Measurements from ENCODE around the gene PLCB2. TPM values are rescaled to one million over a fixed set of nuclear protein-coding genes. Genes with fewer than 3 reads are reported as not detected.

PLCB2 gene
- polyA plus RNA-seq, 1 of the 3 experiments (the other 2 are of a cell fraction): 0.15 TPM

DNA sequence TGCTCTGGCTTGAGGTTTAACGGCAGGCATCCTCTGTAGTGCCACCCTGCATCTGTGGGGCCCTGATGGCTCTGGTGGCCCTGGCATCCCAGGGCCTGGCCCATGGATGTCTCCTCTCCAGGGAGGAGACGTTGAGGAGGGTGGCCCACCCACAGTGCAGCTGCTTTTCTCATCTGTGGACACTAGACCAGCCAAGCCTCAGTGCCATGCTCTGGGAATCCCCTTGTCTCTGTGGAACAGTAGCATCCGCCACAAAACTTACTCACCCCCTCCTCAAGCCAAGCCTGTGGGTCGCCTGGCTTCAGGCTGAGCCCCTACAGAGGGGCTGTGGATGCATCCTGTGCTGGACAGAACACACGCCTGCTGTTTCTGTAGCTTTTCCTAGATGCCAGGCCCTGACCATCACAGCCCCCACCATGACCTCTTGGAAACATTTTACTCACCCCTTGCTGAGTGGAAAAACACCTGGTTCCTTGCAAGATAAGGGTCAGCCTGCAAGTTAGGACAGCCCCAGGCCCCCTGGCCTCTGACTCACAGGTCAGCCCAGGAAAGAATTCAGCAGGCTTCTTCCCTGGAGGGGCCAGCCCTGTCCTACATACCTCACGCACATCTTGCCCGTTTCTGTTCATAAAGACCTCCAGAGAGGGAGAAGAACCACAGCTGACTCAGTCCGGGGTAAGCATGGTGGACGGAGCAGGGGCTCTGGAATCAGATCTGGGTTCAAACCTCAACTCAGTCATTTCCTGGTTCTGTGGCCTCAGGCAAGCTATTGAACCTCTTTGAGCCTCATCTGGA is 49.9 kb downstream of the PLCB2 start:
- H3K79me2 ChIP-seq (ENCODE audit: insufficient read depth): no peaks in the 10 kb centered on the region
- no peaks in the 10 kb centered on the region for H3K36me3 ChIP-seq (replicated peaks in 1 of 2; ENCODE audit: control insufficient read depth in 1 of 2, insufficient read depth in 2 of 2, low read length in 1 of 2)
- TF ChIP-seq MEF2A (IDR thresholded peaks at IDR 0.05; ENCODE audit: borderline replicate concordance, low read depth) (no peak), MXI1 (IDR thresholded peaks at IDR 0.05; ENCODE audit: low read depth, low read length) (no peak), RXRA (IDR thresholded peaks at IDR 0.05; ENCODE audit: borderline replicate concordance, low read depth) (no peak), YY1 (IDR thresholded peaks at IDR 0.05; ENCODE audit: low read depth) (no peak), TCF12 (IDR thresholded peaks at IDR 0.05) (0 out of 2 replicates have a peak, but pooled peaks have one; percentile 16)
- TF ChIP-seq, protein P1, sequence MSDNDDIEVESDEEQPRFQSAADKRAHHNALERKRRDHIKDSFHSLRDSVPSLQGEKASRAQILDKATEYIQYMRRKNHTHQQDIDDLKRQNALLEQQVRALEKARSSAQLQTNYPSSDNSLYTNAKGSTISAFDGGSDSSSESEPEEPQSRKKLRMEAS (IDR thresholded peaks at IDR 0.05; ENCODE audit: low read depth): no peak
- H3K9me3 ChIP-seq: no peaks in the 10 kb centered on the region
- no peak overlapping the region for H2AFZ ChIP-seq (ENCODE audit: low read depth)
- no peaks in the 10 kb centered on the region for H4K20me1 ChIP-seq (ENCODE audit: insufficient read depth)
- no peak overlapping the region for H3K4me2 ChIP-seq
- WGBS (ENCODE audit: low lambda C conversion rate): 93% methylated on average over 3 of the region's 9 CpGs
- no peaks in the 10 kb centered on the region for H3K9me2 ChIP-seq
- ChIA-PET POLR2A (no interaction called here), CTCF (interaction anchor here (1.0 to 34.5 kb wide), 4 partner anchors 12 to 80 kb away, joined by 3 to 868 read pairs (median 364); no protein-coding TSS in a partner anchor)
- no peak overlapping the region for H3K27ac ChIP-seq (ENCODE audit: low read depth in 2 of 2, low read length in 1 of 2)
- no peak for DNase-seq
- peaks cover 0 to 8% of the 10 kb centered on the region in 2 experiments; a peak in 1 of 4 replicates for H3K4me1 ChIP-seq (ENCODE audit: control insufficient read depth in 1 of 2, insufficient read depth in 2 of 2, low read depth in 1 of 2, low read length in 1 of 2)
- H3K4me3 ChIP-seq (ENCODE audit: low read depth in 2 of 2, low read length in 1 of 2): no peak overlapping the region
- H3K27me3 ChIP-seq (ENCODE audit: insufficient read depth): peaks cover 17% of the 10 kb centered on the region
- peaks cover 4% of the 10 kb centered on the region for H3F3A ChIP-seq (replicated peaks; ENCODE audit: insufficient read depth)
- no peak overlapping the region for H3K9ac ChIP-seq

DNA sequence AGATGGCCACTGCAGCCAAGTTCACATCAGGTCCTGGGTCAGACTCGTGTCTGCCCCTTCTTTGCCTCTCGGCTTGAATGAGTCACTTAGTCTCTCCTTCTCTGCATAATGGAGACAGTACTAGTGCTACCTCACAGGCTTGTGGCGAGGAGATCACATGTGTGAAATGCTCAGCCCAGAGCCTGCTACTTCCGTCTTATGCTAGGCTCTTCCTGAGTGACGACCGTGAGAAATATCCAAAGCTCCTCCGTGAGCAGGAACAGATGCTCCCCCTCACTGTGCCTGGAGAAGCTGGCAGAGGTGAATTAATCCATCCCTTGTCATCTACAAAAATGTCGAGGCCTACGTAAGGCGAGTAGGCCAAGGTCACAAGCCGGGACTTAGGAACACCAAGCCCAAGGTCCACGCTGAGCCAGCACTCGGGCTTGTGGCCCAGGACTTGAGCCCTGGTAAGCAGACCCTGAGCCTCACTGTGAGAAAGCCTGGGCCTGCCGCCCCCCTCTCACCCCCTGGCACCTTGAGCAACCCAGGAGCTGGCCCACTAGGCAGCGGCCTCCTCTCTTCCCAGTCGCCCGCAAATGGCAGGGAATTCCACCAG is 51.0 kb downstream of the PLCB2 start:
- DNase-seq: no peak

More for the DNA sequence above, 51.0 kb downstream of the PLCB2 start:
- Histone ChIP-seq H3K79me2 (ENCODE audit: insufficient read depth) (no peaks in the 10 kb centered on the region), H3K9me2 (no peaks in the 10 kb centered on the region), H3K9me3 (no peaks in the 10 kb centered on the region), H3K36me3 (replicated peaks in 1 of 2; ENCODE audit: control insufficient read depth in 1 of 2, insufficient read depth in 2 of 2, low read length in 1 of 2) (no peaks in the 10 kb centered on the region), H3K27ac (ENCODE audit: low read depth in 2 of 2, low read length in 1 of 2) (no peak overlapping the region), H3F3A (replicated peaks; ENCODE audit: insufficient read depth) (peaks cover 4% of the 10 kb centered on the region), H3K27me3 (ENCODE audit: insufficient read depth) (peaks cover 21% of the 10 kb centered on the region), H3K9ac (no peak overlapping the region), H2AFZ (ENCODE audit: low read depth) (no peak overlapping the region), H3K4me1 (ENCODE audit: control insufficient read depth in 1 of 2, insufficient read depth in 2 of 2, low read depth in 1 of 2, low read length in 1 of 2) (peaks cover 0 to 8% of the 10 kb centered on the region in 2 experiments; a peak in 1 of 4 replicates), H3K4me3 (ENCODE audit: low read depth in 2 of 2, low read length in 1 of 2) (no peak overlapping the region), H4K20me1 (ENCODE audit: insufficient read depth) (no peaks in the 10 kb centered on the region), H3K4me2 (no peak overlapping the region)
- ChIA-PET POLR2A (no interaction called here), CTCF (interaction anchor here (1.0 to 34.5 kb wide), 4 partner anchors 14 to 81 kb away, joined by 3 to 868 read pairs (median 364); no protein-coding TSS in a partner anchor)
- no peak for TF ChIP-seq SIN3A (IDR thresholded peaks at IDR 0.05; ENCODE audit: borderline replicate concordance, low read depth, low read length)
- TF ChIP-seq NFIC (IDR thresholded peaks at IDR 0.05; ENCODE audit: borderline replicate concordance): no peak
- TF ChIP-seq RCOR1 (IDR thresholded peaks at IDR 0.05; ENCODE audit: low read length): no peak
- no peak for TF ChIP-seq FOXM1 (IDR thresholded peaks at IDR 0.05; ENCODE audit: low read depth)
- no peak for TF ChIP-seq JUND (IDR thresholded peaks at IDR 0.05)
- TF ChIP-seq TEAD4 (IDR thresholded peaks at IDR 0.05; ENCODE audit: borderline replicate concordance, insufficient read depth): no peak
- TF ChIP-seq, protein P1 (IDR thresholded peaks at IDR 0.05; ENCODE audit: low read depth): no peak
- no peak for TF ChIP-seq SMC3 (IDR thresholded peaks at IDR 0.05; ENCODE audit: low read depth, low read length)
- TF ChIP-seq MXI1 (IDR thresholded peaks at IDR 0.05; ENCODE audit: low read depth, low read length): no peak
- no peak for TF ChIP-seq CHD2 (IDR thresholded peaks at IDR 0.05; ENCODE audit: low read length, partially characterized antibody)
- no peak for TF ChIP-seq TCF12 (IDR thresholded peaks at IDR 0.05)
- WGBS (ENCODE audit: low lambda C conversion rate): 100% methylated on average over 4 of the region's 17 CpGs

Data from SK-N-SH (cell line).